Kidney (tissue), 14 donors: ENCODE measurements around the gene FANCI. TPM values are rescaled to one million over a fixed set of nuclear protein-coding genes. Genes with fewer than 3 reads are reported as not detected.

Experiments used
- DNase-seq, 5 donors: peaks; one replicate each; pipeline ENCODE4 v3.0.0-alpha.2; 2013 to 2020
- FAIRE-seq: peaks from 2 replicates; lab custom pipeline; 2012; peaks lifted over from hg19 to GRCh38; lab: Jason Lieb, UNC
- H3K27ac ChIP-seq, 2 donors: one replicate each; pipeline ENCODE4 v1.7.0; 2013; ENCODE audit warnings: low read depth in 2 of 2, low read length in 2 of 2, inconsistent platforms in 1 of 2
- H3K27me3 ChIP-seq: one replicate; pipeline ENCODE4 v1.7.1; 2013; ENCODE audit warnings: low read length, inconsistent platforms; ENCODE audit not compliant: control insufficient read depth, insufficient read depth
- H3K36me3 ChIP-seq, 3 donors: one replicate each; pipeline versions ENCODE4 v1.7.0 to v1.7.1; 2013; ENCODE audit warnings: low read length in 3 of 3, control low read depth in 1 of 3, inconsistent platforms in 1 of 3; ENCODE audit not compliant: insufficient read depth in 3 of 3, control insufficient read depth in 2 of 3
- H3K4me1 ChIP-seq, 3 donors: one replicate each; pipeline versions ENCODE4 v1.7.0 to v1.7.1; 2013; ENCODE audit warnings: low read length in 3 of 3, inconsistent platforms in 1 of 3, low read depth in 1 of 3; ENCODE audit not compliant: control insufficient read depth in 2 of 3, insufficient read depth in 2 of 3
- H3K4me3 ChIP-seq, 3 donors: one replicate each; pipeline versions ENCODE4 v1.7.0 to v1.8.1; 2013; ENCODE audit warnings: low read length in 3 of 3, control low read depth in 1 of 3, inconsistent platforms in 1 of 3
- H3K9ac ChIP-seq, 3 donors: one replicate each; pipeline versions ENCODE4 v1.7.0 to v1.7.1; 2013; ENCODE audit warnings: low read length in 3 of 3, control low read depth in 1 of 3, inconsistent platforms in 1 of 3
- H3K9me3 ChIP-seq, 3 donors: one replicate each; pipeline versions ENCODE4 v1.7.0 to v1.7.1; 2013; ENCODE audit warnings: low read length in 3 of 3, control low read depth in 1 of 3, inconsistent platforms in 1 of 3; ENCODE audit not compliant: control insufficient read depth in 2 of 3, insufficient read depth in 1 of 3
- intact Hi-C: fragments of 100-400 bp; cut with DNase I; formaldehyde crosslinking; loops from one replicate; pipeline ENCODE4 v1.11.1; 2022
- polyA plus RNA-seq: library from polyadenylated mRNA; stranded (reverse); fragments of 350-450 nt; fragmentation: Illumina TruSeq; extraction: RNeasy Lipid Tissue Mini Kit (QIAGEN cat#74804); gene quantifications from one replicate; pipeline ENCODE4 v1.2.3, GENCODE V29; 2014; ENCODE audit warnings: low read depth, low replicate concordance; ENCODE audit not compliant: insufficient read depth
- total RNA-seq: library from RNA; stranded (reverse); fragmentation: NEBNext Ultra II Directional; extraction: Animal tissue kit (Norgen Biotek cat#: 25700); gene quantifications from one replicate; pipeline ENCODE4 v1.2.1, GENCODE V29; 2021
- TF ChIP-seq, protein P1 (sequence below): IDR thresholded peaks from 3 replicates; pipeline ENCODE4 v1.5.1; 2012; ENCODE audit warnings: mild to moderate bottlenecking, moderate library complexity, borderline replicate concordance; ENCODE audit not compliant: insufficient read depth; ENCODE audit errors: extremely low read depth
- donor health status: control.
- donor health status: control.
- donor health status: control.
- donor health status: control.
- donor health status: control.
- donor health status: DM: yes; HTN: yes; CAD: no.
- donor health status: Normal renal cell carcinoma (clear cell type).

Gene FANCI
- total and polyA plus RNA-seq, 2 donors from 2014 or later = 2.4 to 6.6 TPM

DNA sequence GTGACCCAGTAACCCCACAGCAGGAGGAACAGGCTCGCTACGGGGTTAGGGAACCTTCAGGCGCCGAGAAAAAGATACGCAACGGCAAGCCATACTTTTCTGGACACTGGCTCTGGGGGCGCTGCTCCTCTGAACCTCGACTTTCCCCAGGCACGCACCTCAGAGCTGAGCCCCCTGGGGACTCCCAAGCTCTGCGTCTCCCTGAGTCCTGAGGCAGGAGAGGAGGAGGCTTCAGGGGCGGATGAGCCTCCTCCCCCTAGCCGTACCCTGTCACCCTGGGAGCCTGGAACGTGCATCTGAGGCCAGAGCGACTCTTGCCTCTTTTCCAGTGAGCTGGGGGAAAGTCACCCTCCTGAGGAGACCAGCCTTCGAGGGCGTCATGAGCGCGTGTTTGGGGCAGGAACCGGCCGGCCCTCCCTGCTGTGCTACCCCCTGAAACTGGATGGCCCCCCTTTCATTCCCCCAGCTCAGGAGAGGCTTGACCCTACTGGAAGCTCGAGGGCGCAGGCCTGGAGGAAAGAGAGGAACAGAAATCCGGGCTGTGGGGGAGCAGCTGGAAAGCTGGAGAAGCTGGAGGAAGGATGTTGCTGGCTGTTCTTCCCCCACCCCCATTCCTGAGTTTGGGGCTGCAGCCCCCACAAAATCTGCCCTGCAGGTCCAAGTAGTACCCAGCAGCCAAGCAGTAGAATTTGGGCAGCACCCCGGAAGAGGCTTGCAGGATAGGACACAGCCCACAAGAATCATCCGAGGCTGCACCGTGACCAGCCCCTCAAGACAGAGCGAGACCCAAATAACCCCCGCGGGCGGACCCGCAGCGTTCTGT, 115.9 kb downstream of the FANCI start:
- intact Hi-C loops = loop anchor here (10.0 kb wide), 1 partner anchor 65 kb away; no protein-coding TSS in a partner anchor

DNA sequence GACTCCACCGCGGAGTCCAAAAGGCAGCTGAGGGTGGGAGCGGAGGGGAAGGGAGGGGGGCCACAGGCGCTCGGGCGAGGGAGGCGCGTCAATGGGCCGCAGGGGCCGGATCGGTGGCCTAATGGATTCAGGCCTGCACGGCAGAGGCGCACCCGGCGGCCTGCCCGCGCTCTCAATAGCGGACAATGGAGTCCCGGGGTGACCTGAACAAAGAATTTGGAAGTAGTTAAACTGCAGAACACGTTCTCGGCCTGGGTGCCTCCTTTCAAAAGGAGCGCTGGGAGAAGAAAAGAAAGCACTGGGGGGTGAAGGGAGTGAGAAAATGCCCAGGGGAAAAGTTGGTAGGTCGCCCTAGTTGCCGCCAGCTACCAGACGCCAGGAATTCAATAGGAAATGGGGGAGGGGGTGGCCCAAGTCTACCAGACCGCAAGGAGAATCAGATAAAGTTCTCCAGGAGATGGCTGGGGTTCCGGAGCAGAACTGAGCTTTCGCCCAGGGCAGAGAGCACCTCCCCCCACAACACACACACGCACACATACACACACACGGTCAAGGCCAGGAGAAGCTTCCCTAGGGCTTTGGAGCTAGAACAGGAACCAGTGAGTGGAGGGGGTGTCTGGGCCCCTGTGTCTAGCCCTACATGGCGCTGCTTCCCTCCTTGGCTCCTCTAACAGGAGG, 116.7 kb downstream of the FANCI start:
- Histone ChIP-seq H3K27ac (no peak overlapping the region), H3K4me1 (peaks cover 0 to 2% (median 0%) of the 10 kb centered on the region in 3 donors), H3K4me3 (no peak overlapping the region), H3K27me3 (peaks cover 58% of the 10 kb centered on the region), H3K36me3 (no peaks in the 10 kb centered on the region), H3K9ac (no peak overlapping the region), H3K9me3 (no peaks in the 10 kb centered on the region)
- peak in 1 of 5 donors; percentile 21 for DNase-seq
- intact Hi-C loops = loop anchor here (10.0 kb wide), 1 partner anchor 64 kb away; no protein-coding TSS in a partner anchor
- no peak for FAIRE-seq
- TF ChIP-seq, protein P1, sequence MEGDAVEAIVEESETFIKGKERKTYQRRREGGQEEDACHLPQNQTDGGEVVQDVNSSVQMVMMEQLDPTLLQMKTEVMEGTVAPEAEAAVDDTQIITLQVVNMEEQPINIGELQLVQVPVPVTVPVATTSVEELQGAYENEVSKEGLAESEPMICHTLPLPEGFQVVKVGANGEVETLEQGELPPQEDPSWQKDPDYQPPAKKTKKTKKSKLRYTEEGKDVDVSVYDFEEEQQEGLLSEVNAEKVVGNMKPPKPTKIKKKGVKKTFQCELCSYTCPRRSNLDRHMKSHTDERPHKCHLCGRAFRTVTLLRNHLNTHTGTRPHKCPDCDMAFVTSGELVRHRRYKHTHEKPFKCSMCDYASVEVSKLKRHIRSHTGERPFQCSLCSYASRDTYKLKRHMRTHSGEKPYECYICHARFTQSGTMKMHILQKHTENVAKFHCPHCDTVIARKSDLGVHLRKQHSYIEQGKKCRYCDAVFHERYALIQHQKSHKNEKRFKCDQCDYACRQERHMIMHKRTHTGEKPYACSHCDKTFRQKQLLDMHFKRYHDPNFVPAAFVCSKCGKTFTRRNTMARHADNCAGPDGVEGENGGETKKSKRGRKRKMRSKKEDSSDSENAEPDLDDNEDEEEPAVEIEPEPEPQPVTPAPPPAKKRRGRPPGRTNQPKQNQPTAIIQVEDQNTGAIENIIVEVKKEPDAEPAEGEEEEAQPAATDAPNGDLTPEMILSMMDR = no peak

More for the DNA sequence above, 115.9 kb downstream of the FANCI start:
- Histone ChIP-seq H3K4me3 (no peak overlapping the region), H3K36me3 (no peaks in the 10 kb centered on the region), H3K9ac (no peak overlapping the region), H3K27me3 (peaks cover 52% of the 10 kb centered on the region), H3K4me1 (peaks cover 0 to 2% (median 0%) of the 10 kb centered on the region in 3 donors), H3K27ac (no peak overlapping the region), H3K9me3 (no peaks in the 10 kb centered on the region)
- DNase-seq = no peak
- TF ChIP-seq, protein P1 = no peak
- no peak for FAIRE-seq

DNA sequence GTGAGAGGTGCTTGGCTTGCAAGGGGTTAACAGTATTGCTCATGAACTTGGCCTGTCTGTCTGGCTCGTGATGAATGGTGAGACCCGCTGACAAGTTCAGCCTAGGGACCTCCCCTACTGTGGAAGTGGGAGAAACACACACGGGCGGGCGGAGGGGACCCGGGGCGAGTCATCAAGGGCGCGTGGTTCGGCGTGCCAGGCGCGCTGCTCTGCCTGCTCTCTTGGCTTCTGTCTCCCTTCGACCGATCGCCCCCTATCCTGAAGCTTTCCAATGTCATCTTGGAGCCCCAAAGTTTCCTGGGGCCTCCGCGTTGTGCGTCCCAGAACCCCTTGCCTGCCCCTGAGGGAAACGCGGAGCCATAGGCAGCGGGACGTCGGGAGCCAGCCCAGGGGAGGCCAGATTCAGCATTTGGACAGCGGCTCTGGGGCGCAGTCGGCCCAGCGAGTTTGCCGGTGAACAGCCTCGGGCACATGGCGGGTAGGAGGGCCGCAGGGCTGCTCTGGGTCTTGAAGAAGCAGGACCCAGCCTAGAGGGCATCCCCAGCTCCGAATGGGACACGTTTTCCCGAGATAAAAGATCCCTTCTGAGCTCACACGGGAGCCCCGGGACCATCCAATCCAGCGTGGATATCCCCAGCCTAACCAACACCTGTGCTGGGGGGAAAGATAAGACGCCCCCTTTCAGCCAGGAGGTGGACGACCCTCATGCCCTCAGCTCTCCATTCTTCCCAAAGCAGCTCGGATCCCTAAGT, 117.8 kb downstream of the FANCI start:
- Histone ChIP-seq H3K27me3 (peaks cover 67% of the 10 kb centered on the region), H3K4me1 (peaks cover 0 to 2% (median 0%) of the 10 kb centered on the region in 3 donors), H3K4me3 (no peak overlapping the region), H3K36me3 (no peaks in the 10 kb centered on the region), H3K27ac (no peak overlapping the region), H3K9me3 (no peaks in the 10 kb centered on the region), H3K9ac (no peak overlapping the region)
- TF ChIP-seq, protein P1 = no peak
- FAIRE-seq = no peak
- peak; percentile 84 to 90 (median 89) for DNase-seq
- intact Hi-C loops = loop anchor here (10.0 kb wide), 1 partner anchor 63 kb away; no protein-coding TSS in a partner anchor
